Neuronal stem cell (in vitro differentiated cells): ENCODE data around the gene P2RY8.

Experiments used
- DNase-seq: peaks from one replicate; pipeline ENCODE4 v3.0.0-alpha.2; 2013; ENCODE audit warnings: low spot score
- H2AFZ ChIP-seq: one replicate; pipeline ENCODE4 v1.6.1; 2013; ENCODE audit warnings: mild to moderate bottlenecking, low read length, inconsistent platforms
- H2AK5ac ChIP-seq: 2 replicates; pipeline ENCODE4 v1.6.1; 2013; ENCODE audit warnings: low read depth, mild to moderate bottlenecking, inconsistent platforms, low read length, moderate library complexity, mixed read lengths
- H2BK120ac ChIP-seq: 2 replicates; pipeline ENCODE4 v1.6.1; 2013; ENCODE audit warnings: low read depth, mild to moderate bottlenecking, inconsistent platforms, low read length, moderate library complexity, mixed read lengths
- H2BK12ac ChIP-seq: one replicate; pipeline ENCODE4 v1.6.1; 2013; ENCODE audit warnings: low read length, inconsistent platforms
- H2BK15ac ChIP-seq: 2 replicates; pipeline ENCODE4 v1.6.1; 2013; ENCODE audit warnings: mild to moderate bottlenecking, low read length, inconsistent platforms, mixed read lengths
- H2BK5ac ChIP-seq: one replicate; pipeline ENCODE4 v1.6.1; 2013; ENCODE audit warnings: inconsistent platforms, mild to moderate bottlenecking, low read length, moderate library complexity
- H3K14ac ChIP-seq: one replicate; pipeline ENCODE4 v1.6.1; 2013; ENCODE audit warnings: low read length, inconsistent platforms
- H3K18ac ChIP-seq: 2 replicates; pipeline ENCODE4 v1.6.1; 2013; ENCODE audit warnings: low read length, inconsistent platforms
- H3K23ac ChIP-seq: 2 replicates; pipeline ENCODE4 v1.6.1; 2013; ENCODE audit warnings: low read depth, mild to moderate bottlenecking, mixed read lengths, low read length, inconsistent platforms; ENCODE audit not compliant: poor library complexity
- H3K27ac ChIP-seq: replicated peaks from 3 replicates; pipeline ENCODE4 v1.5.1; 2013; ENCODE audit warnings: low read length, inconsistent platforms
- H3K27me3 ChIP-seq, 3 experiments: 2 replicates each; pipeline ENCODE4 v1.6.1; 2013; ENCODE audit warnings: low read length in 3 of 3, mild to moderate bottlenecking in 2 of 3, inconsistent platforms in 1 of 3, low read depth in 1 of 3, mixed read lengths in 1 of 3, moderate library complexity in 1 of 3; ENCODE audit not compliant: control insufficient read depth in 3 of 3, insufficient read depth in 3 of 3
- H3K36me3 ChIP-seq, 2 donors: replicated peaks in 1 of 2; 2 replicates each; pipeline ENCODE4 v1.6.1; 2013; ENCODE audit warnings: low read length in 2 of 2; ENCODE audit not compliant: control insufficient read depth in 2 of 2, insufficient read depth in 2 of 2
- H3K4ac ChIP-seq: 2 replicates; pipeline ENCODE4 v1.6.1; 2013; ENCODE audit warnings: inconsistent platforms, mild to moderate bottlenecking, low read length, moderate library complexity
- H3K4me1 ChIP-seq, 2 donors: 1 replicate in 1 of 2; 2 replicates in 1 of 2; pipeline ENCODE4 v1.6.1; 2013; ENCODE audit warnings: low read length in 2 of 2, low read depth in 1 of 2; ENCODE audit not compliant: control insufficient read depth in 2 of 2, insufficient read depth in 1 of 2
- H3K4me2 ChIP-seq: one replicate; pipeline ENCODE4 v1.6.1; 2013; ENCODE audit warnings: mild to moderate bottlenecking, low read length, inconsistent platforms; ENCODE audit not compliant: insufficient read depth, poor library complexity, severe bottlenecking
- H3K4me3 ChIP-seq, 2 donors: 2 replicates each; pipeline ENCODE4 v1.5.1; 2013; ENCODE audit warnings: low read length in 2 of 2, mild to moderate bottlenecking in 2 of 2, inconsistent platforms in 1 of 2, moderate library complexity in 1 of 2
- H3K79me1 ChIP-seq: one replicate; pipeline ENCODE4 v1.6.1; 2013; ENCODE audit warnings: low read depth, mild to moderate bottlenecking, inconsistent platforms, low read length, moderate library complexity
- H3K9ac ChIP-seq: one replicate; pipeline ENCODE4 v1.6.1; 2013; ENCODE audit warnings: mild to moderate bottlenecking, low read depth, low read length, inconsistent platforms; ENCODE audit not compliant: poor library complexity
- H3K9me3 ChIP-seq, 2 donors: replicated peaks in 1 of 2; 2 replicates each; pipeline versions ENCODE3 to v1.6.1; 2013; ENCODE audit warnings: low read length in 2 of 2, mild to moderate bottlenecking in 2 of 2, inconsistent platforms in 1 of 2, low read depth in 1 of 2, mixed read lengths in 1 of 2, moderate library complexity in 1 of 2; ENCODE audit not compliant: control insufficient read depth in 2 of 2, insufficient read depth in 1 of 2
- H4K8ac ChIP-seq: one replicate; pipeline ENCODE4 v1.6.1; 2013; ENCODE audit warnings: low read depth, mild to moderate bottlenecking, inconsistent platforms, low read length, moderate library complexity
- H4K91ac ChIP-seq: one replicate; pipeline ENCODE4 v1.6.1; 2013; ENCODE audit warnings: low read length, low read depth, mild to moderate bottlenecking, inconsistent platforms; ENCODE audit not compliant: poor library complexity
- WGBS, 2 donors: extraction: QIAGEN DNeasy Blood & Tissue Kit; methylation state at CpG; one replicate each; pipeline ENCODE4 v1.1.7; 2013; ENCODE audit warnings: missing lambda C conversion rate in 2 of 2, mixed read lengths in 1 of 2; ENCODE audit not compliant: insufficient read length in 2 of 2, insufficient replicate concordance in 1 of 2; ENCODE audit errors: extremely low coverage in 2 of 2; 5-methylcytosine and 5-hydroxymethylcytosine counted together

Gene P2RY8

DNA sequence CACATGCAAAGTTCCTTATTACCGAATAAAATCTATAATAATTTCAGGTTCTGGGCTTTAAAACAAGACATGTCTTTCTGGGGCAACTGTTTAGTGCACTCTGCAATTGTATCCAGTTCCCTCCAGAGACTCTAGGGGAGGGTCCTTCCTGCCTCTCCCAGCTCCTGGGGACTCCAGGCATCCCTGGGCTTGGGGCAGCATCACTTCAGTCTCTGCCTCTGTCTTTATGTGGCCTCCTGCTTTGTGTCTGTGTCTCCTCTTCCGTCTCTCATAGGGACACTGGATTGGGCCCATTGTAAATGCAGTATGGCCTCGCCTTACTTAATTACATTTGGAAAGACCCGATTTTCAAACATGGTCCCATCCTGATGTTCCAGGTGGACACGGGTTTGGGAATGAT is 73.4 kb downstream of the P2RY8 start:
- Histone ChIP-seq H2AFZ (no peak overlapping the region), H4K91ac (no peak overlapping the region), H3K27me3 (peaks cover 0 to 16% (median 0%) of the 10 kb centered on the region in 3 experiments), H3K4me2 (no peak overlapping the region), H3K4me1 (no peaks in the 10 kb centered on the region), H3K14ac (no peak overlapping the region), H3K4ac (no peak overlapping the region), H3K18ac (no peak overlapping the region), H2AK5ac (no peak overlapping the region), H2BK15ac (no peak overlapping the region), H3K4me3 (no peak overlapping the region), H3K9me3 (peaks cover 0 to 4% of the 10 kb centered on the region in 2 donors), H3K23ac (no peak overlapping the region), H2BK5ac (no peak overlapping the region), H3K9ac (no peak overlapping the region), H2BK12ac (no peak overlapping the region), H2BK120ac (no peak overlapping the region), H3K36me3 (no peaks in the 10 kb centered on the region), H3K79me1 (no peaks in the 10 kb centered on the region), H3K27ac (no peak overlapping the region), H4K8ac (no peak overlapping the region)
- WGBS, 2 donors, result no CpG with 5 or more reads among the region's 5 CpGs
- no peak for DNase-seq

- no CpG with 5 or more reads among the region's 19 CpGs for WGBS, 2 donors
- DNase-seq, result no peak
Measured at GRCh38 chrX:1462596-1463251, 74.3 kb downstream of the P2RY8 start.

DNA sequence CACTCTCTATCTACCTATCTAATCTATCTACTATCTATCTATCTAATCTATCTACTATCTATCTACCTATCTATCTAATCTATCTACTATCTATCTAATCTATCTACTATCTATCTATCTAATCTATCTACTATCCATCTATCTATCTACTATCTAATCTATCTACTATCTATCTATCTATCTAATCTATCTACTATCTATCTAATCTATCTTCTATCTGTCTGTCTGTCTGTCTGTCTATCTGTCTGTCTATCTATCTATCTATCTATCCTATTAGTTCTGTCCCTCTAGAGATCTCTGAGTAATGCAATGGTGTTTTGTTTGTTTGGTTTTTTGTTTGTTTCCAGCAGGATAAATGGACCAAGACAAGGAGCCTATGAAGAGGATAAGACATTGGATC is 74.9 kb downstream of the P2RY8 start:
- Histone ChIP-seq H3K18ac (no peak overlapping the region), H3K79me1 (no peaks in the 10 kb centered on the region), H2AFZ (no peak overlapping the region), H2BK12ac (no peak overlapping the region), H3K9ac (no peak overlapping the region), H2AK5ac (no peak overlapping the region), H4K91ac (no peak overlapping the region), H3K27me3 (peaks cover 0 to 16% (median 0%) of the 10 kb centered on the region in 3 experiments), H2BK15ac (no peak overlapping the region), H3K23ac (no peak overlapping the region), H3K4me2 (no peak overlapping the region), H3K14ac (no peak overlapping the region), H2BK120ac (no peak overlapping the region), H3K4me3 (no peak overlapping the region), H3K27ac (no peak overlapping the region), H4K8ac (no peak overlapping the region), H3K4ac (no peak overlapping the region), H3K9me3 (peaks cover 0 to 4% of the 10 kb centered on the region in 2 donors), H3K4me1 (no peaks in the 10 kb centered on the region), H2BK5ac (no peak overlapping the region), H3K36me3 (no peaks in the 10 kb centered on the region)
- no peak for DNase-seq

More at GRCh38 chrX:1462596-1463251, 74.3 kb downstream of the P2RY8 start:
- Histone ChIP-seq H2BK15ac (no peak overlapping the region), H2BK120ac (no peak overlapping the region), H3K18ac (no peak overlapping the region), H3K4ac (no peak overlapping the region), H2BK5ac (no peak overlapping the region), H2AK5ac (no peak overlapping the region), H3K9ac (no peak overlapping the region), H3K27ac (no peak overlapping the region), H4K91ac (no peak overlapping the region), H3K27me3 (peaks cover 0 to 16% (median 0%) of the 10 kb centered on the region in 3 experiments), H2BK12ac (no peak overlapping the region), H3K4me1 (no peaks in the 10 kb centered on the region), H2AFZ (peak overlapping the region; percentile 51), H3K23ac (no peak overlapping the region), H4K8ac (no peak overlapping the region), H3K36me3 (no peaks in the 10 kb centered on the region), H3K4me2 (no peak overlapping the region), H3K79me1 (no peaks in the 10 kb centered on the region), H3K4me3 (no peak overlapping the region), H3K9me3 (peaks cover 0 to 4% of the 10 kb centered on the region in 2 donors), H3K14ac (no peak overlapping the region)

GRCh38 chrX:1455948-1456280 is 81.1 kb downstream of the P2RY8 start:
- Histone ChIP-seq H3K36me3 (no peaks in the 10 kb centered on the region), H2BK120ac (no peak overlapping the region), H3K9me3 (no peaks in the 10 kb centered on the region), H3K4me3 (no peak overlapping the region), H3K79me1 (peaks cover 6% of the 10 kb centered on the region), H2AK5ac (peak overlapping the region; percentile 56), H3K27me3 (no peaks in the 10 kb centered on the region), H3K4me2 (no peak overlapping the region), H3K9ac (no peak overlapping the region), H3K14ac (no peak overlapping the region), H2BK15ac (no peak overlapping the region), H4K91ac (no peak overlapping the region), H3K27ac (no peak overlapping the region), H3K4ac (no peak overlapping the region), H2BK5ac (no peak overlapping the region), H3K4me1 (no peaks in the 10 kb centered on the region), H2AFZ (no peak overlapping the region), H2BK12ac (no peak overlapping the region), H3K23ac (no peak overlapping the region), H4K8ac (no peak overlapping the region), H3K18ac (no peak overlapping the region)
- DNase-seq, result no peak
- no CpG with 5 or more reads among the region's 3 CpGs for WGBS, 2 donors
